ENCODE measurements around the gene SVOPL. TPM values are rescaled to one million over a fixed set of nuclear protein-coding genes. Genes with fewer than 3 reads are reported as not detected.

The SVOPL gene
- total RNA-seq, 4 donors from 2014 or later = not detected

DNA sequence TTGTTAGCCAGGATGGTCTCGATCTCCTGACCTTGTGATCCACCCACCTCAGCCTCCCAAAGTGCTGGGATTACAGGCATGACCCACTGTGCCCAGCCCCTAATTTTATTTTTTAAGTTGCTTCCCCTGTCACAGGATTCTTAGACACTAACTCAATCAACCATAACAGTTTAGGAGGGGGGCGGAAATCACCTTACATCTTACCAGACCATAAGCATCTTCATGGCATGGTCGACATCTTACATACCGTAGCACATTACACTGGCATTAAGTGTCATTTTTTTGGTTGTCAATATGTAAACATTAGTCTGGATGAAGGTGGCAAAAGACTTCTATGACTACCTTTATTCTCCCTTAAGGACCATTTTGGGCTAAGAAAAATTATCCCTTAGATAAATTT, 145.5 kb downstream of the SVOPL start:
- no peak for ATAC-seq (ENCODE audit: low FRiP score)
- TF ChIP-seq CTCF (IDR thresholded peaks at IDR 0.05) = no peak
- no peak for DNase-seq (ENCODE audit: low spot score)

DNA sequence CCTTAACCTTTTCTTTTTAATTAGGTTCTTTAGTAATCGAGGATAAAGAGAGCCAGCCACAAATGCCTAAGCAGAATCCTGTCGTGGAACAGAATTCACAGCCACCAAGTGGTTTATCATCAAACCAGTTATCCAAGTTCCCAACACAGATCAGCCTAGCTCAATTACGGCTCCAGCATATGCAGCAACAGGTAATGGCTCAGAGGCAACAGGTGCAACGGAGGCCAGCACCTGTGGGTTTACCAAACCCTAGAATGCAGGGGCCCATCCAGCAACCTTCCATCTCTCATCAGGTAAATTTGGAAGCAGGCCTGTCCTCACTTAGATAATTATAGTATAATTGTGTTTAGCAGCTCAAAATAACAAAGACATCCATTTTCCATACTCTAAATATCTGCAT, 146.5 kb downstream of the SVOPL start:
- TF ChIP-seq CTCF (IDR thresholded peaks at IDR 0.05) = no peak
- DNase-seq (ENCODE audit: low spot score) = no peak
- no peak for ATAC-seq (ENCODE audit: low FRiP score)

DNA sequence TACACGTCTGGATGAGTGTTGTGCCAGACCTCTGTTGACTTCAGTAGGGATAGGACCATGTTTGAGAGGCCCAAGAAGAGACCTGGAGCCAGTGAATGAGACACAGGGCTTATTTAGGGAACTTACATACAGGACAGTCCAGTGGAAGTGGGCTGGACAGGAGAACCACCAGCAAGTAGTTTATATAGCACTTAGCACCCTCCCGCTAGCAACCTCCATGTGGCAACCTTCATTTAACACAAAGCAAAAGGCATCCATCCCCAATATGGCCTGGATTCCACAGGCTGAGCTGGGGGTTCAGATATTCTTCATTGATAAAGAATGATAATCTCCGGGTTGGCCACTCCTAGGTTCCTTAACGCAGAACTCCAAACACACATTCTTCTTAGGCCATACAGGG, 147.4 kb downstream of the SVOPL start:
- ATAC-seq (ENCODE audit: low FRiP score) (no peak), DNase-seq (ENCODE audit: low spot score) (no peak)
- no peak for TF ChIP-seq CTCF (IDR thresholded peaks at IDR 0.05)

DNA sequence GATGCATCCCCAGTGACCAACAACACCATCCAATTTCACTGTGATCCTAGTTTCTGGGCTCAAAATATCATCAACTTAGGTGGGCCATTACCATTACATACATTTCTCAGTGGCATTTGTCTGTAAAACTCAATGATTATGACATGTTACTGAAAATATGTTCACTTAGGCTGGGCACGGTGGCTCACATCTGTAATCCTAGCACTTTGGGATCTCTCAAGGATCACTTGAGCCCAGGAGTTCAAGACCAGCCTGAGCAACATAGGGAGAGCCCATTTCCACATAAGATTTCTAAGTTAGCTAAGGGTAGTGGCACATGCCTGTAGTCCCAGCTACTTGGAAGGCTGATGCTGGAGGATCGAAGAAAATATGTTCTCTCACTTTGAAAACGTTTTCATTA, 150.1 kb downstream of the SVOPL start:
- no peak for ATAC-seq (ENCODE audit: low FRiP score)
- DNase-seq (ENCODE audit: low spot score) = no peak
- TF ChIP-seq CTCF (IDR thresholded peaks at IDR 0.05) = no peak

DNA sequence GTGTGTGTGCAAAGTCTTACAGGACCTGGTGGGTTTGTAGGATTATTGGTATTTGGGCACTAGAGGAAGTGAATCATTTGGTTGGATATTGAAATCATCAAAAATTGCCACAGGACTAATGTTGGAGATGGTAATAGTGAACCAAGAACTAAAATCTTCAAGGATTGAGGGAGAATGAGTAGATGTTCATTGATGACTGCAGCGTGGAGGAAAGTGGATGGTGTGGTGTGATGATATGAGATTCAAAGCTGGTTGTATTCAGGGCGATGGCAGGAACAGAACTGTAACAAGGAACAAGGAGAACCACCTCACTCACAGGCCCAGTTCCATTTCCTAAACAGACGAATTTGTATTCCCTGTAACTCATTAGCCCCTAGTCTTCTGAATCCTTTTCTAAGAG, 150.8 kb downstream of the SVOPL start:
- no peak for TF ChIP-seq CTCF (IDR thresholded peaks at IDR 0.05)
- ATAC-seq (ENCODE audit: low FRiP score) = no peak
- no peak for DNase-seq (ENCODE audit: low spot score)

DNA sequence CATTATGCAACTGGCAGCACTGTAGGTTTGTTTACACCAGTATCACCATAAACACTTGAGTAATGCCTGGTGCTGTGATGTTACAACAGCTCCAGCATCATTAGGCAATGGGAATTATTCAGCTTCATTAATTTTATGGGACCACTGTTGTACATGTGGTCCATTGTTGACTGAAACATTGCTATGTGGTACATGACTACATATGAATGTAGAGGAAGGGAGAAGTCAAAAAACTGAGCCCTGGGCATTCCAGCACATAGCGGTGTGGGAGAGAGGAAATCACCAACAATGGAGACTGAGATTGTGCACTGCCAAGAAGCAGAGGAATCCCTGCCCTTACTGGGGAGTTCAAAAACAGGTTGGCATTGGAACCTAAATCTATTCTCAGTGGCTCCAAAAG, 152.1 kb downstream of the SVOPL start:
- TF ChIP-seq CTCF (IDR thresholded peaks at IDR 0.05) = no peak
- DNase-seq (ENCODE audit: low spot score) (no peak), ATAC-seq (ENCODE audit: low FRiP score) (no peak)

DNA sequence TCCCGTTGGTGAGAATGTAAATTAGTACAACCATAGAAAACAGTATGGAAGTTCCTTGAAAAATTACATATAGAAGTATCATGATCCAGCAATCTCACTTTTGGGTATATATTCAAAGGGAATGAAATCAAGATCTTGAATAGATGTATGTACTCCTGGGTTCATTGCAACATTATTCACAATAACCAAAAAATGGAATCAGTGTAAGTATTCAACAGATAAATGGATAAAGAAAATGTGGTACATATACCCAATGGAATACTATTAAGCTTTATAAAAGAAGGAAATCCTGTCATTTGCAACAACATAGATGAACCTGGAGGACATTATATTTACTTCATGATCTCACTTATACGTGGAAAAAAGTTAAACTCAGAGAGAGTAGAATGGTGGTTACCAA, 154.3 kb downstream of the SVOPL start:
- no peak for TF ChIP-seq CTCF (IDR thresholded peaks at IDR 0.05)
- ATAC-seq (ENCODE audit: low FRiP score) (no peak), DNase-seq (ENCODE audit: low spot score) (no peak)

Data from omental fat pad (tissue), 4 donors.